Stimulated activated naive B cell treated with anti-CD40 and anti-IgM and Interleukin-4, amounts not matched to agents 10 μg/mL and 1 μg/mL and 100 μg/mL, for 72 hours (primary cell): ENCODE measurements around the gene SORL1.

ENCODE experiments used
- ATAC-seq, 2 donors: fragments of 150-1000 bp; cut with Tn5 transposase; replicated peaks; 2 replicates each; pipeline ENCODE4 v1.10.0; 2021; ENCODE audit warnings: moderate library complexity in 1 of 2
- DNase-seq: peaks from one replicate; pipeline ENCODE4 v3.0.0; 2021
- H3K27ac Mint-ChIP-seq: one replicate; pipeline ENCODE4 v1.8.0; 2022; ENCODE audit warnings: mild to moderate bottlenecking, mixed read lengths
- H3K27me3 Mint-ChIP-seq, 2 donors: one replicate each; pipeline ENCODE4 v1.8.0; 2022; ENCODE audit warnings: mixed read lengths in 2 of 2
- H3K36me3 Mint-ChIP-seq, 2 donors: one replicate each; pipeline ENCODE4 v1.8.0; 2022; ENCODE audit warnings: mixed read lengths in 2 of 2, mild to moderate bottlenecking in 1 of 2
- H3K4me1 Mint-ChIP-seq, 2 donors: one replicate each; pipeline ENCODE4 v1.8.0; 2022; ENCODE audit warnings: mixed read lengths in 2 of 2, mild to moderate bottlenecking in 1 of 2
- H3K4me3 Mint-ChIP-seq, 2 donors: one replicate each; pipeline ENCODE4 v1.8.0; 2022; ENCODE audit warnings: mild to moderate bottlenecking in 2 of 2, mixed read lengths in 2 of 2, moderate library complexity in 1 of 2
- H3K9me3 Mint-ChIP-seq, 2 donors: one replicate each; pipeline ENCODE4 v1.8.0; 2022; ENCODE audit warnings: mixed read lengths in 2 of 2, mild to moderate bottlenecking in 1 of 2

The SORL1 gene

DNA sequence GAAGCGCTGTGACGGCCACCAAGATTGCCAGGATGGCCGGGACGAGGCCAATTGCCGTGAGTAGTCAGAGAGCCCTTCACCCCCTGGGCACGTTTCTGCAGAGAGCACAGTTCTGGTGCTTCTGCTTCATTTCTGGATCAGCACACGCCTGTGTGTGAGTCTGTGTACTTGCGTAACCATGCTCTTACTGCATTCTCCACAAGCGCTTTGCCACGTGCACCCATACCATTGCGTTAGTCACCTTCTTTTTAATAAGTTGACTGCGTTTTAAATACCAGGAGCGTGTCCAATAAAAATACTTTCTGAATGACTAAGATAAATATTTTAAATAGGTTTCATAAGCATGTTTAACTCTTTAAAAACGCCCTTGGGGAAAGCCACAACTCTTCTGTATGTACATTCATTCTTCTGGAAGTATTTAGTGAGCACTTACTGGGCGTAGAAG lies 143.6 kb downstream of the SORL1 start:
- no peak overlapping the region for H3K4me3 Mint-ChIP-seq

DNA sequence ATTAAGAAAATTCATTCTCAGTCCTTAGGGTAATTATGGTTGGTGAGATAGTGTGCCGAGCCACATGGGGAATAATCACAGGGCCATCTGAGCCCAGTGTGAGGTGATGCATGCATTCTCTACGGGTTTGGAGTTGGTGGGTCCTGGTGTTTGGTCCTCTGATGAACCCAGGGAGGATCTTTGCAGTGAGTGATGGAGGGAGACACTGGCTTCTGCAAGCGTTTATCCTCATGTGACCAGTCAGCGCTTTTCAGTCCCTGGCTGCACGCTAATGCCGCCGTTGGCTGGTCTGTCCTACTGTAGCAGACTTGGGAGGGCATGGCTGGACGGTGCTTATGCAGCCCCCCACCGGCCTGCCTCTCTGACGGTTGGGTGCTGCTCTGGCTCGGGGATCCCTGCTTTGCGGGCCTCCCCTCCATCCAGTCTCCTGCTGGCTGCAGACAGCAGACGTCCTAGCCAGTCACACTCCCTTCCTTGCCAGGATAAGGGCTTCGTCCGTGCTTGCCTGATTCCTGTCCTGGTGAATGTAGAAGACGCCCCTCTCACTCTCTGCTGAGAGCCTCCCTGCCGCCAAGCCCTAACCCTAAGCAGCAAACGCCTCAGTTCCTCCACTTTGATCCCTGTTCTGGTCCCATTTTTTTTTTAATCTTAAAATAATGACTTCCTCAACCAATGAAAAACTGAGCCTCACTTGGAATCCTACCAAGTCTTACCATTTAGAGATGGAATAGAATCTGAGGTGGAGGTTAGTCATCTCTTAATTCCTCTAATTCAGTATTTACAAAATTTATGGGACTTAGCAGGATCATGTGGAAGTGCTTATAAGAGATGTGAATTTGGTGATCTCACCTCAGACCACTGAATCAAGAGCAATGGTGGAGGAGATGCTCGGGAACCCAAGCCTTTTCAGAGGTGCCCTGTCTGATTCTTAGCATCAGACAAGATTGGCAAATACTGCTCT lies 144.4 kb downstream of the SORL1 start:
- Mint-ChIP-seq H3K27me3 (no peaks in the 10 kb centered on the region), H3K36me3 (peaks cover 37 to 63% of the 10 kb centered on the region in 2 donors), H3K4me3 (no peak overlapping the region), H3K9me3 (no peaks in the 10 kb centered on the region), H3K27ac (no peak overlapping the region), H3K4me1 (peaks cover 2 to 8% of the 10 kb centered on the region in 2 donors)
- no peak for ATAC-seq
- DNase-seq, result no peak

More for the DNA sequence above, 143.6 kb downstream of the SORL1 start:
- peaks cover 42 to 68% of the 10 kb centered on the region in 2 donors for H3K36me3 Mint-ChIP-seq
- no peaks in the 10 kb centered on the region for H3K27me3 Mint-ChIP-seq
- ATAC-seq (no peak), DNase-seq (no peak)
- no peak overlapping the region for H3K27ac Mint-ChIP-seq
- H3K4me1 Mint-ChIP-seq, result peaks cover 8 to 16% of the 10 kb centered on the region in 2 donors
- H3K9me3 Mint-ChIP-seq, result no peaks in the 10 kb centered on the region

DNA sequence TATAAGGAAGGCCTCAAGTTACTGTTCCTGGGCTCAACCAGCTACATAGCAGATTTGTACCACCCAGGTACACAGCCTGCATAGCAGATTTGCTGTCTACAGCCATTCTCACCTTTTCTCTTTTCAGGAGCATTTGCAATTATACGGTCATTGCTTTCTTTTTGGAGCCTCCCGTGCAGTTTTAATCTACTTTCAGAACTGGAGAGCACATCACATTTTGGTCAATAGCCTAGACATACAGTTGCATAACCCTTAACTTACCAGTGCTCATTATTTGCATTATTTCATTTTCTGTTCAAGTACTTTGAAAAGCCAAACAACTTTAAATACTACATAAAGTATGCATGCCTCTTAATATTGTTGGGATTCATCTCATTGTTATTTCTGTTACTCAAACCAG lies 151.2 kb downstream of the SORL1 start:
- Mint-ChIP-seq H3K9me3 (no peaks in the 10 kb centered on the region), H3K27ac (no peak overlapping the region), H3K36me3 (peaks cover 27 to 58% of the 10 kb centered on the region in 2 donors), H3K4me1 (no peaks in the 10 kb centered on the region), H3K27me3 (no peaks in the 10 kb centered on the region), H3K4me3 (no peak overlapping the region)
- DNase-seq (no peak), ATAC-seq (no peak)

DNA sequence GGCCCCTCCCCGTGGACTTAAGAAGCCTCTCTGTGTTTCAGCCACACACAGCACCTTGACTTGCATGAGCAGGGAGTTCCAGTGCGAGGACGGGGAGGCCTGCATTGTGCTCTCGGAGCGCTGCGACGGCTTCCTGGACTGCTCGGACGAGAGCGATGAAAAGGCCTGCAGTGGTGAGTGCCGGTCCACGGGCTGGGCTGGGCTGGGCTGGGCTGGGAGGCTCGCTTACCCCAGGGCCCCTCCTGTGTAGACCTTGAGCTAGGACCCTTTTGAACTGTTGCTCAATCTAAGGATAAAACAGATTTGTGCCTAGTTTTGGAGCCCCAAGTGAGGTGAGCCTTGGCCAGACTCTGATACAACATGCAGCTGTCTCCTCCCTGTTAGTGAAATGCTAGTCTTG lies 152.0 kb downstream of the SORL1 start:
- Mint-ChIP-seq H3K36me3 (peaks cover 33 to 62% of the 10 kb centered on the region in 2 donors), H3K9me3 (no peaks in the 10 kb centered on the region), H3K27ac (no peak overlapping the region), H3K4me3 (no peak overlapping the region), H3K4me1 (no peaks in the 10 kb centered on the region), H3K27me3 (no peaks in the 10 kb centered on the region)
- DNase-seq, result no peak
- no peak for ATAC-seq

- H3K4me1 Mint-ChIP-seq, result no peaks in the 10 kb centered on the region
- peaks cover 35 to 68% of the 10 kb centered on the region in 2 donors for H3K36me3 Mint-ChIP-seq
- DNase-seq (no peak), ATAC-seq (no peak)
- no peak overlapping the region for H3K27ac Mint-ChIP-seq
- no peak overlapping the region for H3K4me3 Mint-ChIP-seq
- no peaks in the 10 kb centered on the region for H3K9me3 Mint-ChIP-seq
- no peaks in the 10 kb centered on the region for H3K27me3 Mint-ChIP-seq
These were observed 154.2 kb downstream of the SORL1 start for GRCh38 chr11:121606354-121606753.

DNA sequence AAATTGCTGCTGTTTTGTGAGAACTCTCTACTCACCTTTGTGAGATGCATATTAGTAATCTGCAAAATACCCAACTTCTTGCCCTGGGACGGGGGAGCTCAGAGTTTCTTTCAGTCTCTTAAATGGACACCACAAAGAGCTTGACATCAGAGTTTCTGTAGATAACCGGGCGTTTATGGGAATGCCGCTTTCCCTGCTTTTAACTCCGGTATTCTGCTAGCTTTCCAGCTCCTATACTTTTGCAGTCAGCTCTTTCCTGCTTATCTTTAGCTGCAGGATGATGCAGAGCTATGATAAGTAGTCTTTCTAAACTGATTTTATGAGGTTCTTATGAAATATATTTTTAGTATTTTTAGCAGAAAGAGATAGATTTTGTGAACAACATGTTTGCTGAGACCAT lies 155.2 kb downstream of the SORL1 start:
- H3K36me3 Mint-ChIP-seq, result peaks cover 35 to 64% of the 10 kb centered on the region in 2 donors

GRCh38 chr11:121608545-121609098 lies 156.5 kb downstream of the SORL1 start:
- H3K27me3 Mint-ChIP-seq, result no peaks in the 10 kb centered on the region
- no peak overlapping the region for H3K4me3 Mint-ChIP-seq
- no peak for DNase-seq
- no peak overlapping the region for H3K27ac Mint-ChIP-seq
- no peaks in the 10 kb centered on the region for H3K4me1 Mint-ChIP-seq
- peaks cover 31 to 62% of the 10 kb centered on the region in 2 donors for H3K36me3 Mint-ChIP-seq
- no peaks in the 10 kb centered on the region for H3K9me3 Mint-ChIP-seq
- ATAC-seq, result no peak

More for the DNA sequence above, 155.2 kb downstream of the SORL1 start:
- Mint-ChIP-seq H3K27ac (no peak overlapping the region), H3K9me3 (no peaks in the 10 kb centered on the region), H3K4me3 (no peak overlapping the region), H3K4me1 (no peaks in the 10 kb centered on the region), H3K27me3 (no peaks in the 10 kb centered on the region)
- ATAC-seq, result no peak
- DNase-seq, result no peak

DNA sequence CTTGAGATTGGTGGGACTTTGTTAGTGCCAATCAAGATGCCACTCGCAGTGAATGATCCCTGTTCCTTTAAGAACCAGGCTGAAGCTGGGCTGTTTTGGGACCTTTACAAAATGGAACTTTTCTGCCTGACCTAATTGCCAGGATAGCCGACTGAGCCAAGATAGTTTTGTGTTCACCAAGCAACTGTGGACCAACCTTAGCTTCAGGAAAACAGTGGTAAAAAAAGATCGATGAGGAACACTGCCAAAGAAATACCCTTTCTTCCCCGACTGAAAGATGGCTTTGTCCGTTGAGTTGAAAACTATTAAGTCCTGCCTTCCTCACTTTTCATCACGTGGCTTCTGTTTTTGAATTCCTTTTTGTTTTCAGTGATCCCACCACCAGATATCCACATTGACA lies 158.6 kb downstream of the SORL1 start:
- H3K27me3 Mint-ChIP-seq, result no peaks in the 10 kb centered on the region
- no peaks in the 10 kb centered on the region for H3K4me1 Mint-ChIP-seq
- DNase-seq, result no peak
- peaks cover 33 to 57% of the 10 kb centered on the region in 2 donors for H3K36me3 Mint-ChIP-seq
- H3K4me3 Mint-ChIP-seq, result no peak overlapping the region
- no peaks in the 10 kb centered on the region for H3K9me3 Mint-ChIP-seq
- no peak for ATAC-seq
- no peak overlapping the region for H3K27ac Mint-ChIP-seq

GRCh38 chr11:121611242-121611641 lies 159.1 kb downstream of the SORL1 start:
- DNase-seq, result no peak
- Mint-ChIP-seq H3K4me1 (no peaks in the 10 kb centered on the region), H3K27me3 (no peaks in the 10 kb centered on the region), H3K9me3 (no peaks in the 10 kb centered on the region), H3K27ac (no peak overlapping the region), H3K4me3 (no peak overlapping the region), H3K36me3 (peaks cover 37 to 62% of the 10 kb centered on the region in 2 donors)
- no peak for ATAC-seq

- no peak for ATAC-seq
- no peak overlapping the region for H3K4me3 Mint-ChIP-seq
- no peak for DNase-seq
- no peaks in the 10 kb centered on the region for H3K27me3 Mint-ChIP-seq
- no peaks in the 10 kb centered on the region for H3K4me1 Mint-ChIP-seq
- no peak overlapping the region for H3K27ac Mint-ChIP-seq
- peaks cover 33 to 59% of the 10 kb centered on the region in 2 donors for H3K36me3 Mint-ChIP-seq
- no peaks in the 10 kb centered on the region for H3K9me3 Mint-ChIP-seq
These were observed 161.6 kb downstream of the SORL1 start for GRCh38 chr11:121613724-121614123.

- ATAC-seq (no peak), DNase-seq (no peak)
- H3K4me3 Mint-ChIP-seq, result no peak overlapping the region
- no peak overlapping the region for H3K27ac Mint-ChIP-seq
- no peaks in the 10 kb centered on the region for H3K4me1 Mint-ChIP-seq
- no peaks in the 10 kb centered on the region for H3K9me3 Mint-ChIP-seq
- H3K27me3 Mint-ChIP-seq, result no peaks in the 10 kb centered on the region
- peaks cover 27 to 53% of the 10 kb centered on the region in 2 donors for H3K36me3 Mint-ChIP-seq
These were observed 162.6 kb downstream of the SORL1 start for GRCh38 chr11:121614636-121615240.

GRCh38 chr11:121615501-121615900 lies 163.4 kb downstream of the SORL1 start:
- Mint-ChIP-seq H3K36me3 (peaks cover 30 to 51% of the 10 kb centered on the region in 2 donors), H3K4me1 (no peaks in the 10 kb centered on the region), H3K4me3 (no peak overlapping the region), H3K27ac (no peak overlapping the region), H3K9me3 (no peaks in the 10 kb centered on the region), H3K27me3 (no peaks in the 10 kb centered on the region)
- no peak for DNase-seq
- ATAC-seq, result no peak

DNA sequence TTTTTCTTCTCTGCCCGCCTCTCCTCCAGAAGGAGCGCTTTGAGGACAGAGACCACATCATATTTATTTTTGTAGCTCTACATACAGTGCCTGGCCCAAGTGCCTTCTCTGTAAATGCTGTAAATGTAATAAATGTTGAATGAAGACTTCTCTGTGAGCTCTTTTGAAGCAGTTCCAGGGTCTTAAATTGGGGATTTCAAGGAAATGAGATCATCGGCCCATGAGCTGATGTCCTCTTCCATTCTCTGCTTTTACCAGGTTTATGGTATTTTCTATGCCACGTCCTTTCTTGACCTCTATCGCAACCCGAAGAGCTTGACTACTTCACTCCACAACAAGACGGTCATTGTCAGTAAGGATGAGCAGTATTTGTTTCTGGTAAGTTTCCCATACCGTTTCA lies 166.4 kb downstream of the SORL1 start:
- H3K9me3 Mint-ChIP-seq, result no peaks in the 10 kb centered on the region
- peaks cover 0 to 7% of the 10 kb centered on the region in 2 donors for H3K4me1 Mint-ChIP-seq
- H3K36me3 Mint-ChIP-seq, result peaks cover 48 to 63% of the 10 kb centered on the region in 2 donors
- DNase-seq (no peak), ATAC-seq (no peak)
- no peak overlapping the region for H3K27ac Mint-ChIP-seq
- no peak overlapping the region for H3K4me3 Mint-ChIP-seq
- no peaks in the 10 kb centered on the region for H3K27me3 Mint-ChIP-seq

- Mint-ChIP-seq H3K4me1 (peaks cover 0 to 7% of the 10 kb centered on the region in 2 donors), H3K36me3 (peaks cover 41 to 52% of the 10 kb centered on the region in 2 donors), H3K9me3 (no peaks in the 10 kb centered on the region), H3K27me3 (no peaks in the 10 kb centered on the region), H3K27ac (no peak overlapping the region), H3K4me3 (no peak overlapping the region)
- ATAC-seq (no peak), DNase-seq (no peak)
These were observed 173.8 kb downstream of the SORL1 start for GRCh38 chr11:121625777-121626506.
